Left lung (tissue), 10 donors: ENCODE data around the gene LRRC4B. TPM values are rescaled to one million over a fixed set of nuclear protein-coding genes. Genes with fewer than 3 reads are reported as not detected.

ENCODE experiments used
- ATAC-seq: fragments of 200-7000 bp; cut with Tn5 transposase; one replicate; pipeline ENCODE4 v1.9.1; 2020; ENCODE audit warnings: moderate library complexity
- DNase-seq, 4 donors: peaks; one replicate each; pipeline ENCODE4 v3.0.0-alpha.2; 2013 to 2020
- H3K27ac ChIP-seq, 2 donors: fragments of 200-600 bp; sonication (generic) in 1 of 2; one replicate each; pipeline versions ENCODE4 v1.5.0 to v1.8.0; 2020 to 2021
- H3K27me3 ChIP-seq, 2 donors: fragments of 200-600 bp; sonication (generic) in 1 of 2; one replicate each; pipeline versions ENCODE4 v1.5.0 to v1.8.0; 2020 to 2021
- H3K36me3 ChIP-seq, 2 donors: fragments of 200-600 bp; sonication (generic) in 1 of 2; one replicate each; pipeline versions ENCODE4 v1.5.0 to v1.8.0; 2020 to 2021
- H3K4me1 ChIP-seq, 2 donors: fragments of 200-600 bp; one replicate each; pipeline ENCODE4 v1.8.0; 2021
- H3K4me3 ChIP-seq, 2 donors: fragments of 200-600 bp; sonication (generic) in 1 of 2; one replicate each; pipeline versions ENCODE4 v1.5.0 to v1.8.0; 2020 to 2021; ENCODE audit warnings: mild to moderate bottlenecking in 1 of 2
- H3K9me3 ChIP-seq, 2 donors: fragments of 200-600 bp; sonication (generic) in 1 of 2; one replicate each; pipeline versions ENCODE4 v1.5.0 to v1.8.0; 2020 to 2021
- intact Hi-C, 2 donors: fragments of 100-400 bp; cut with DNase I; formaldehyde crosslinking; loops; one replicate each; pipeline versions ENCODE4 v1.11.2 to v1.14.2; 2022
- polyA plus RNA-seq, 6 donors: library from polyadenylated mRNA; unstranded; fragments of 120-200 nt; gene quantifications; one replicate each; pipeline ENCODE4 v1.2.1, GENCODE V29; 2013; ENCODE audit not compliant: insufficient read length in 6 of 6
- total RNA-seq, 2 donors: library from RNA; stranded (reverse); fragmentation: NEBNext Ultra II Directional; extraction: Animal tissue kit (Norgen Biotek cat#: 25700); gene quantifications; one replicate each; pipeline ENCODE4 v1.2.1, GENCODE V29; 2021
- TF ChIP-seq, protein P1 (sequence below), 2 donors: fragments of 200-600 bp; sonication (generic) in 1 of 2; IDR thresholded peaks; one replicate each; pipeline versions ENCODE4 v1.5.0 to v1.8.0; 2021; ENCODE audit warnings: antibody characterized with exemption in 2 of 2
- donor health status: DM: no; HTN: yes; CAD: no.
- donor health status: DM: no; HTN: no; CAD: no.

The LRRC4B gene
- total and polyA plus RNA-seq, 8 donors, result 2.8 to 14.3 (median 10.0) TPM

DNA sequence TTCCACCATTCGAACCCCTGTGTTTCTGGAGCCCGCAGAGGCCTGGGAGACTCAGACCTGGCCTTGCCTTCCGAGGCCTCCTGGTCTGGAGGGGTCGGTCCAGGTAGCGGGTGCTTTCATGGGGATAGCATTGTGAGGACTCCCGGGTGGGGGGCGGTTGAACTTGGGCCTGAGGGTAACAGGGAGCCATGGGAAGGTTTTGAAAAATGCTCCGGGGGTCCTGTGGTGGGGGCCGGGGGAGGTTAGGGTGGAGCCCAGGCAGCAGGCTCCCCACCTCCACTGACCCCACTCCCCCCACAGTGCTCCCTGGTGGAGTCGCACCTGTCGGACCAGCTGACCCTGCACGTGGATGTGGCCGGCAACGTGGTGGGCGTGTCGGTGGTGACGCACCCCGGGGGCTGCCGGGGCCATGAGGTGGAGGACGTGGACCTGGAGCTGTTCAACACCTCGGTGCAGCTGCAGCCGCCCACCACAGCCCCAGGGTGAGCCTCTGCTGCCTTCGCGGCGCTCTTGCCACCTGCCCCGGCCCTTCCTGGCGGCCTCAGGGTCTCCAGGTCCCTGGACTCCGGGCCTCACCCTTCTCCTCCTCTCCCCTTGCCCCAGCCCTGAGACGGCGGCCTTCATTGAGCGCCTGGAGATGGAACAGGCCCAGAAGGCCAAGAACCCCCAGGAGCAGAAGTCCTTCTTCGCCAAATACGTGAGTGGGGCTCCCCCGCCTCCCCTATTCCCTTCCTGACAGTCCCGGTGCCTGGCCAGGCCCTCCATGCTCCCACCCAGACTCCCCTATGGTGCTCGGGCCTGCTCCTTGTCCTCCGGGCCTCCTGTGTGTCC, 87.7 kb downstream of the LRRC4B start:
- TF ChIP-seq, protein P1, sequence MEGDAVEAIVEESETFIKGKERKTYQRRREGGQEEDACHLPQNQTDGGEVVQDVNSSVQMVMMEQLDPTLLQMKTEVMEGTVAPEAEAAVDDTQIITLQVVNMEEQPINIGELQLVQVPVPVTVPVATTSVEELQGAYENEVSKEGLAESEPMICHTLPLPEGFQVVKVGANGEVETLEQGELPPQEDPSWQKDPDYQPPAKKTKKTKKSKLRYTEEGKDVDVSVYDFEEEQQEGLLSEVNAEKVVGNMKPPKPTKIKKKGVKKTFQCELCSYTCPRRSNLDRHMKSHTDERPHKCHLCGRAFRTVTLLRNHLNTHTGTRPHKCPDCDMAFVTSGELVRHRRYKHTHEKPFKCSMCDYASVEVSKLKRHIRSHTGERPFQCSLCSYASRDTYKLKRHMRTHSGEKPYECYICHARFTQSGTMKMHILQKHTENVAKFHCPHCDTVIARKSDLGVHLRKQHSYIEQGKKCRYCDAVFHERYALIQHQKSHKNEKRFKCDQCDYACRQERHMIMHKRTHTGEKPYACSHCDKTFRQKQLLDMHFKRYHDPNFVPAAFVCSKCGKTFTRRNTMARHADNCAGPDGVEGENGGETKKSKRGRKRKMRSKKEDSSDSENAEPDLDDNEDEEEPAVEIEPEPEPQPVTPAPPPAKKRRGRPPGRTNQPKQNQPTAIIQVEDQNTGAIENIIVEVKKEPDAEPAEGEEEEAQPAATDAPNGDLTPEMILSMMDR (IDR thresholded peaks at IDR 0.05), result no peak
- Histone ChIP-seq H3K4me1 (peaks cover 9 to 18% of the 10 kb centered on the region in 2 donors), H3K27me3 (no peaks in the 10 kb centered on the region), H3K9me3 (no peaks in the 10 kb centered on the region), H3K27ac (no peak overlapping the region), H3K4me3 (no peak overlapping the region), H3K36me3 (peaks cover 0 to 64% of the 10 kb centered on the region in 2 donors)
- intact Hi-C loops, result no loop called here
- DNase-seq (peak in 1 of 4 donors; percentile 71), ATAC-seq (no peak)

DNA sequence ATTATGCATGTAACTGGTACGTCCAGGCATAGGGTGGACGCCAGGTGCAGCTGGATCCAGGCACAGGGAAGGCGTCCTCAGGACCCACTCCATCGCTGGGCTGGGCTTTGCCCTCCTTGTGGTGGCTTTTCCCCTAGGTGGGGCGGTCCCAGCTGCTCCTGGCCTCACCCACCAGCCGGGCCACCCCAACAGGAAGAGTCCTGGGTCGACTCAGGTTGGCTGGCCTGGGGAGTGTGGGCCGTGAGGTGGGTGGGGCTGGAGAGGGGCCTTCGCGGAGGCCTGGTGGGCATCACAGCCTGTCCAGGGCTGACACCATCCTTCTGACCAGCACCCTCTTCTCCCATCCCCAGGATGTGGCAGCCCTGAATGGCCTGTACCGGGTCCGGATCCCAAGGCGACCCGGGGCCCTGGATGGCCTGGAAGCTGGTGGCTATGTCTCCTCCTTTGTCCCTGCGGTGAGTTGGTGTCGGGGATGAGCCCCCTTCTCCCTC, 88.4 kb downstream of the LRRC4B start:
- no peaks in the 10 kb centered on the region for H3K27me3 ChIP-seq
- intact Hi-C loops, result no loop called here
- no peaks in the 10 kb centered on the region for H3K9me3 ChIP-seq
- peaks cover 9 to 18% of the 10 kb centered on the region in 2 donors for H3K4me1 ChIP-seq
- ATAC-seq (no peak), DNase-seq (peak in 1 of 4 donors; percentile 55)
- H3K36me3 ChIP-seq, result peaks cover 0 to 64% of the 10 kb centered on the region in 2 donors
- no peak overlapping the region for H3K27ac ChIP-seq
- TF ChIP-seq, protein P1 (IDR thresholded peaks at IDR 0.05), result no peak
- H3K4me3 ChIP-seq, result no peak overlapping the region

DNA sequence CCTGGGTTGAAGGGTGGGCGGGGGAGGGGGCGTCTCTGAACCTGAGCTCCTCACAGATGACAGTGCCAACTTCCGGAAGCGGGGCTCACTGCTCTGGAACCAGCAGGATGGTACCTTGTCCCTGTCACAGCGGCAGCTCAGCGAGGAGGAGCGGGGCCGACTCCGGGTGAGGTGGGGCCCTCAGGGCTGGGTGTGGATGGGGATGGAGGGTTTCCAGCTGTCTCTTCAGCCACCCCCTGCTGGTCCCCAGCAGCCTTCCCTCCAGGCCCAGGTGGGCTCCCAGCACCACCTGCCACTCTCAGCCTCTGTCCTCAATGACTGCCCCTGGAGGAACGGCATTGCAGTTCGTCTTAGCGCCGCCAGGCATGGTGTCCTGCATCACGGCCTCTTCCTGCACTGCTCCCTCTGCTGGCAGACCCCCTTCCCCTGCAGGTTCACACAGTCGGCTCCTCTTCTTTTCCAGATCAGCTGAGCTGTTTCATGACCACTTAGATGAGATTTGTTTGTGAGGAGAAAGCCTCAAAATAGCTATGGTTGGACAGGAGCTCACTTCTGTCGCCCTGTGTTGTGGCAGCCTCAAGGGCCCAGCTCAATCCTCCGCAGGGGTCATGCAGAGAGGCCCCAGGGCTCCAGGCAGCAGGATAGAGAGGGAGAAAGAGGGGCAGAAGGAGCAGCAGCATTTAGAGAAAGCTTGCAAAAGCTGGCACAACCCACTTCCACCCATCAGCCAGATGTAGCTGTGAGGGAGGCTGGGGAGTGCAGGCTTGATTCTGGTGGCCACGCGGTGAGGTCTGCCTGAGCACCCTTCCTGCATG, 89.1 kb downstream of the LRRC4B start:
- Histone ChIP-seq H3K4me1 (peaks cover 9 to 18% of the 10 kb centered on the region in 2 donors), H3K4me3 (no peak overlapping the region), H3K9me3 (no peaks in the 10 kb centered on the region), H3K27ac (no peak overlapping the region), H3K27me3 (no peaks in the 10 kb centered on the region), H3K36me3 (peaks cover 0 to 60% of the 10 kb centered on the region in 2 donors)
- intact Hi-C loops, result no loop called here
- TF ChIP-seq, protein P1 (IDR thresholded peaks at IDR 0.05), result peak in 1 of 2 donors; percentile 24
- no peak for ATAC-seq
- DNase-seq, result peak in 1 of 4 donors; percentile 56

DNA sequence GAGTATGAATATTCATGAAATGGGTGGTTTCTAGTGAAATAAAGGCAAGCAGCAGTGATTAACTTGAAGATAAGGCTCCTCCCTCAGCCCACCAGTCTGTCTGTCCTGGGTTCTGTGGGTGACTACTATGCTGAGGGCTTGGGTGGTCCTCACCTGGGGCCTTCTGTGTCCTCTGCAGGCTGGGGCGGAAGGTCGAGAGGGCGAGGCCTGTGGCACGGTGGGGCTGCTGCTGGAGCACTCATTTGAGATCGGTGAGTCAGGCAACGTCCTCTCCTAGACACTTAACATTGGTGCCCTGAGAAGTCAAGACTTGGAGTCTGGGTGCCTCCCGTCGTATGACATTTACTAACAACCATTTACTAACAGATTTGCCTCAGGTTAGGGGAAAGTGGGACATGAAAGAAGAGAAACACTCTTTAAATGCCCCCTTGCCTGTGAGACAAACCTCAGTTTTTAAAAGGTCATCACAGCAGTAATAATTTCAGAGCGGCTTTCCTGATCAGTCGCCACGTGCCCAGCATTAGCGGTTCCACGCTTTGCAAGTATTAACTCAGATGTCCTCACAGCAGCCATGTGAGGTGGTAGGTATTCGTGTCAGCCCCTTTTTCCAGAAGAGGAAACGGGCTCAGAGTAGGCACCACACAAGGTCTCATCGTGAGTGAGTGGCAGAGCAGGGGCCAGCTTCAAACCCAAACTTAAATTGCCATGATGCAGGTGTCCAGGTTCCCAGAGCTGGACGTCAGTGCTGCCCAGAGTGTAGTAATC, 90.3 kb downstream of the LRRC4B start:
- H3K27me3 ChIP-seq, result no peaks in the 10 kb centered on the region
- TF ChIP-seq, protein P1 (IDR thresholded peaks at IDR 0.05), result no peak
- DNase-seq (peak in 1 of 4 donors; percentile 40), ATAC-seq (no peak)
- H3K4me1 ChIP-seq, result peaks cover 9 to 18% of the 10 kb centered on the region in 2 donors
- no peak overlapping the region for H3K27ac ChIP-seq
- H3K9me3 ChIP-seq, result no peaks in the 10 kb centered on the region
- H3K36me3 ChIP-seq, result peaks cover 0 to 48% of the 10 kb centered on the region in 2 donors
- no peak overlapping the region for H3K4me3 ChIP-seq
- intact Hi-C loops, result no loop called here
